ENCODE results near the gene FXYD6.

FXYD6 gene

GRCh38 chr11:117843666-117844484 is 32.6 kb downstream of the FXYD6 start:
- peak; percentile 63 for DNase-seq (ENCODE audit: low spot score)

GRCh38 chr11:117842131-117842941 is 34.1 kb downstream of the FXYD6 start:
- DNase-seq (ENCODE audit: low spot score) = no peak

GRCh38 chr11:117841551-117842031 is 34.9 kb downstream of the FXYD6 start:
- no peak for DNase-seq (ENCODE audit: low spot score)

- no peak for DNase-seq (ENCODE audit: low spot score)
Measured at GRCh38 chr11:117840881-117841550, 35.4 kb downstream of the FXYD6 start.

GRCh38 chr11:117839936-117840813 is 36.3 kb downstream of the FXYD6 start:
- no peak for DNase-seq (ENCODE audit: low spot score)

- no peak for DNase-seq (ENCODE audit: low spot score)
Measured at GRCh38 chr11:117839380-117839881, 37.0 kb downstream of the FXYD6 start.

GRCh38 chr11:117838901-117839300 is 37.6 kb downstream of the FXYD6 start:
- DNase-seq (ENCODE audit: low spot score) = no peak

GRCh38 chr11:117837791-117838190 is 38.7 kb downstream of the FXYD6 start:
- DNase-seq (ENCODE audit: low spot score) = no peak

- DNase-seq (ENCODE audit: low spot score) = no peak
Measured at GRCh38 chr11:117837070-117837776, 39.2 kb downstream of the FXYD6 start.

GRCh38 chr11:117836077-117836960 is 40.1 kb downstream of the FXYD6 start:
- DNase-seq (ENCODE audit: low spot score) = no peak

- DNase-seq (ENCODE audit: low spot score) = no peak
Measured at GRCh38 chr11:117835576-117835975, 40.9 kb downstream of the FXYD6 start.

GRCh38 chr11:117834838-117835443 is 41.5 kb downstream of the FXYD6 start:
- DNase-seq (ENCODE audit: low spot score) = no peak

- no peak for DNase-seq (ENCODE audit: low spot score)
Measured at GRCh38 chr11:117834068-117834810, 42.2 kb downstream of the FXYD6 start.

GRCh38 chr11:117833401-117833891 is 43.0 kb downstream of the FXYD6 start:
- no peak for DNase-seq (ENCODE audit: low spot score)

GRCh38 chr11:117832511-117832910 is 43.9 kb downstream of the FXYD6 start:
- no peak for DNase-seq (ENCODE audit: low spot score)

GRCh38 chr11:117831661-117832415 is 44.6 kb downstream of the FXYD6 start:
- no peak for DNase-seq (ENCODE audit: low spot score)

GRCh38 chr11:117830674-117831351 is 45.6 kb downstream of the FXYD6 start:
- DNase-seq (ENCODE audit: low spot score) = no peak
